ENCODE measurements around the gene TRMT10B.

DNA sequence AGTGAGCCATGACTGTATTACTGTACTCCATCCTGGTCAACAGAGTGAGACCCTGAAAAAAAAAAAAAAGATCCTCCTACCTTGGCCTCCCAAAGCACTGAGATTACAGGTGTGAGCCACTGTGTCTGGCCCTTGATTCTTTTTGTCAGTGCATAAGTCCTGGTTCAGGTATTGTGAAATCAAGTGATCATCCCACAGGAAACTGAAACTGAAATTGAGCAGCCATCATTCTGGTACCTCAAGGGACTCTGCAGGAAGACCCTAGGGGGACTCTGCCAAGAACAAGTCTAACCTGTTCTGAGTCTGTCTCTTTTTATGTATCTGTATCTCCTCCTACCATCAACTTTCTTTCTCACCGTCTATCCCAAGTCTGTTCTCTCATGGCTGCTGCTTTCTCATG is 45.1 kb downstream of the TRMT10B start:
- TF ChIP-seq, protein P1, sequence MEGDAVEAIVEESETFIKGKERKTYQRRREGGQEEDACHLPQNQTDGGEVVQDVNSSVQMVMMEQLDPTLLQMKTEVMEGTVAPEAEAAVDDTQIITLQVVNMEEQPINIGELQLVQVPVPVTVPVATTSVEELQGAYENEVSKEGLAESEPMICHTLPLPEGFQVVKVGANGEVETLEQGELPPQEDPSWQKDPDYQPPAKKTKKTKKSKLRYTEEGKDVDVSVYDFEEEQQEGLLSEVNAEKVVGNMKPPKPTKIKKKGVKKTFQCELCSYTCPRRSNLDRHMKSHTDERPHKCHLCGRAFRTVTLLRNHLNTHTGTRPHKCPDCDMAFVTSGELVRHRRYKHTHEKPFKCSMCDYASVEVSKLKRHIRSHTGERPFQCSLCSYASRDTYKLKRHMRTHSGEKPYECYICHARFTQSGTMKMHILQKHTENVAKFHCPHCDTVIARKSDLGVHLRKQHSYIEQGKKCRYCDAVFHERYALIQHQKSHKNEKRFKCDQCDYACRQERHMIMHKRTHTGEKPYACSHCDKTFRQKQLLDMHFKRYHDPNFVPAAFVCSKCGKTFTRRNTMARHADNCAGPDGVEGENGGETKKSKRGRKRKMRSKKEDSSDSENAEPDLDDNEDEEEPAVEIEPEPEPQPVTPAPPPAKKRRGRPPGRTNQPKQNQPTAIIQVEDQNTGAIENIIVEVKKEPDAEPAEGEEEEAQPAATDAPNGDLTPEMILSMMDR (IDR thresholded peaks at IDR 0.05), result no peak
- TF ChIP-seq SMAD3 (CRISPR knock-in tag; IDR thresholded peaks at IDR 0.05; ENCODE audit: borderline replicate concordance) (no peak), TP53 (CRISPR knock-in tag; IDR thresholded peaks at IDR 0.05) (no peak), ZNF263 (CRISPR knock-in tag; IDR thresholded peaks at IDR 0.05; ENCODE audit: low read depth) (no peak), CREM (CRISPR knock-in tag; IDR thresholded peaks at IDR 0.05) (no peak), TEAD4 (CRISPR knock-in tag; IDR thresholded peaks at IDR 0.05) (no peak), NR1H2 (CRISPR knock-in tag; IDR thresholded peaks at IDR 0.05) (no peak), ATF1 (CRISPR knock-in tag; IDR thresholded peaks at IDR 0.05) (no peak)
- TF ChIP-seq, protein P2, sequence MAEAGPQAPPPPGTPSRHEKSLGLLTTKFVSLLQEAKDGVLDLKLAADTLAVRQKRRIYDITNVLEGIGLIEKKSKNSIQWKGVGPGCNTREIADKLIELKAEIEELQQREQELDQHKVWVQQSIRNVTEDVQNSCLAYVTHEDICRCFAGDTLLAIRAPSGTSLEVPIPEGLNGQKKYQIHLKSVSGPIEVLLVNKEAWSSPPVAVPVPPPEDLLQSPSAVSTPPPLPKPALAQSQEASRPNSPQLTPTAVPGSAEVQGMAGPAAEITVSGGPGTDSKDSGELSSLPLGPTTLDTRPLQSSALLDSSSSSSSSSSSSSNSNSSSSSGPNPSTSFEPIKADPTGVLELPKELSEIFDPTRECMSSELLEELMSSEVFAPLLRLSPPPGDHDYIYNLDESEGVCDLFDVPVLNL (CRISPR knock-in tag; IDR thresholded peaks at IDR 0.05; ENCODE audit: borderline replicate concordance, low read depth), result no peak
- TF ChIP-seq, protein P3, sequence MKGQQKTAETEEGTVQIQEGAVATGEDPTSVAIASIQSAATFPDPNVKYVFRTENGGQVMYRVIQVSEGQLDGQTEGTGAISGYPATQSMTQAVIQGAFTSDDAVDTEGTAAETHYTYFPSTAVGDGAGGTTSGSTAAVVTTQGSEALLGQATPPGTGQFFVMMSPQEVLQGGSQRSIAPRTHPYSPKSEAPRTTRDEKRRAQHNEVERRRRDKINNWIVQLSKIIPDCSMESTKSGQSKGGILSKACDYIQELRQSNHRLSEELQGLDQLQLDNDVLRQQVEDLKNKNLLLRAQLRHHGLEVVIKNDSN (CRISPR knock-in tag; IDR thresholded peaks at IDR 0.05), result no peak
- TF ChIP-seq, protein P4, sequence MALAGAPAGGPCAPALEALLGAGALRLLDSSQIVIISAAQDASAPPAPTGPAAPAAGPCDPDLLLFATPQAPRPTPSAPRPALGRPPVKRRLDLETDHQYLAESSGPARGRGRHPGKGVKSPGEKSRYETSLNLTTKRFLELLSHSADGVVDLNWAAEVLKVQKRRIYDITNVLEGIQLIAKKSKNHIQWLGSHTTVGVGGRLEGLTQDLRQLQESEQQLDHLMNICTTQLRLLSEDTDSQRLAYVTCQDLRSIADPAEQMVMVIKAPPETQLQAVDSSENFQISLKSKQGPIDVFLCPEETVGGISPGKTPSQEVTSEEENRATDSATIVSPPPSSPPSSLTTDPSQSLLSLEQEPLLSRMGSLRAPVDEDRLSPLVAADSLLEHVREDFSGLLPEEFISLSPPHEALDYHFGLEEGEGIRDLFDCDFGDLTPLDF (CRISPR knock-in tag; IDR thresholded peaks at IDR 0.05), result no peak

Data from WTC11 (cell line).